PC-3 (cell line): ENCODE data around the gene COL16A1.

Source experiments
- EZH2phosphoT487 ChIP-seq: fragments of 300-600 bp; sonication (generic); IDR thresholded peaks from 2 replicates; pipeline ENCODE4 v1.6.1; 2018; ENCODE audit warnings: mild to moderate bottlenecking, antibody characterized with exemption, low read length, borderline replicate concordance
- TF ChIP-seq, protein P1 (sequence below): fragments of 300-600 bp; sonication (generic); conservative IDR thresholded peaks from 2 replicates; pipeline ENCODE4 v1.5.1; 2017; ENCODE audit warnings: antibody characterized with exemption, low read depth, mild to moderate bottlenecking, low read length

DNA sequence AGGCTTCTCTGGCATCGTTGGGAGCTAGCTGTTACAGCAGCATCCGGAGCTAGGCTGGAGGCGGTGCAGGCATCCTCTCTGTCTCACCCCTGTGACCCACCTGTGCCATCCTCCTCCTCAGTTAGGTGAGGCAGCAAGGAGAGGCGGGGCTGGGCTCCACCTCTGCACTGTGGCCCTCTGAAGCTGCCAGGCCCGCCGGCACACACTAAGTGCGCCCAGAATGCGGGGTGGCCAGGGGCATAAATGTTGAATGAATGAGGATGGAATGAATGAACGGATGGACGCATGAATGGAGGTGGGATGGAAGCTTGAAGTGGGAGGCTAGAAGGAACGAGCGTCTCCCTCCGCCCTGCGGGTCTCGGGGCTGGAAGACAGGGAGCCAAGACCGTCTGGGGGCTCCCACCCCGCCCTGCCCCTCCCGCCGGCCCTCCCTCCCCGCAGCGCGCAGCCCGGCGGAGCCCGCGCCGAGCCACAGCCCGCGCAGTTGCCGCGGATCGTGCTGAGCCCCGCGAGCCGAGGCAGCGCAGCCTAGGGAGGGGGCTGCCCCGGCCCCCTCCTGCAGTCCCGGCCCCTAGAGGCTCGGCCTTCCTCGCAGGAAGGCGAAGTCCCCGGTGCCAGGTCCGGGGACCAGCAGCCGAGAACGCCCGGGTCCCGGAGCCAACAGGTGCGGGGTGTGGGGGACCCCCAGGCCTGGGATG is 86.5 kb downstream of the COL16A1 start, which contains the start of gene HCRTR1:
- TF ChIP-seq, protein P1, sequence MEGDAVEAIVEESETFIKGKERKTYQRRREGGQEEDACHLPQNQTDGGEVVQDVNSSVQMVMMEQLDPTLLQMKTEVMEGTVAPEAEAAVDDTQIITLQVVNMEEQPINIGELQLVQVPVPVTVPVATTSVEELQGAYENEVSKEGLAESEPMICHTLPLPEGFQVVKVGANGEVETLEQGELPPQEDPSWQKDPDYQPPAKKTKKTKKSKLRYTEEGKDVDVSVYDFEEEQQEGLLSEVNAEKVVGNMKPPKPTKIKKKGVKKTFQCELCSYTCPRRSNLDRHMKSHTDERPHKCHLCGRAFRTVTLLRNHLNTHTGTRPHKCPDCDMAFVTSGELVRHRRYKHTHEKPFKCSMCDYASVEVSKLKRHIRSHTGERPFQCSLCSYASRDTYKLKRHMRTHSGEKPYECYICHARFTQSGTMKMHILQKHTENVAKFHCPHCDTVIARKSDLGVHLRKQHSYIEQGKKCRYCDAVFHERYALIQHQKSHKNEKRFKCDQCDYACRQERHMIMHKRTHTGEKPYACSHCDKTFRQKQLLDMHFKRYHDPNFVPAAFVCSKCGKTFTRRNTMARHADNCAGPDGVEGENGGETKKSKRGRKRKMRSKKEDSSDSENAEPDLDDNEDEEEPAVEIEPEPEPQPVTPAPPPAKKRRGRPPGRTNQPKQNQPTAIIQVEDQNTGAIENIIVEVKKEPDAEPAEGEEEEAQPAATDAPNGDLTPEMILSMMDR = no peak
- no peak for TF ChIP-seq EZH2phosphoT487
